HCT116 (cell line): ENCODE data around the gene GRIN2C. TPM values are rescaled to one million over a fixed set of nuclear protein-coding genes. Genes with fewer than 3 reads are reported as not detected.

Experiments used
- ATAC-seq: fragments of 200-7000 bp; cut with Tn5 transposase; 2 replicates; pipeline ENCODE4 v1.9.1; 2020; ENCODE audit warnings: mild to moderate bottlenecking, moderate library complexity
- BruUV-seq: library from RNA; stranded (reverse); fragments of 400-500 nt; replicated peaks from 2 replicates; lab custom pipeline; 2021; lab: Mats Ljungman, UMichigan
- CTCF ChIA-PET: fragments of 300-600 bp; sonication (Branson Sonifier 250); formaldehyde crosslinking; loops from one replicate; lab custom pipeline; 2021; ENCODE audit warnings: antibody characterized with exemption; lab: Charles Lee
- POLR2A ChIA-PET: fragments of 300-600, 350-600 bp; sonication (Branson Sonifier 250); formaldehyde crosslinking; loops from one replicate; lab custom pipeline; 2021; ENCODE audit warnings: antibody characterized with exemption; lab: Charles Lee
- RAD21 ChIA-PET, 2 experiments: fragments of 300-600 bp; sonication (Branson Sonifier 250); formaldehyde crosslinking; loops; one replicate each; lab custom pipeline; 2023; ENCODE audit warnings: low total read pairs in 2 of 2; ENCODE audit not compliant: uncharacterized antibody in 2 of 2, unreplicated experiment in 2 of 2, low non-redundant PET in 1 of 2; lab: Charles Lee
- DNase-seq: peaks from one replicate; pipeline ENCODE4 v3.0.0-alpha.2; 2010; ENCODE audit warnings: low read depth, low spot score
- H2AFZ ChIP-seq: fragments of 200-600 bp; shearing (Covaris generic), sonication (generic); 2 replicates; pipeline ENCODE4 v1.6.1; 2017; ENCODE audit warnings: low read depth, mixed run types, mixed read lengths, antibody characterized with exemption, low read length; ENCODE audit not compliant: poor library complexity, severe bottlenecking
- H3K27ac ChIP-seq: 2 replicates; pipeline ENCODE4 v1.5.1; 2012; ENCODE audit warnings: low read depth, low read length
- H3K27me3 ChIP-seq: fragments of 200-600 bp; sonication (generic); 2 replicates; pipeline ENCODE4 v1.6.1; 2016; ENCODE audit warnings: mixed run types, low read length, mixed read lengths; ENCODE audit not compliant: insufficient read depth
- H3K36me3 ChIP-seq, 2 experiments: fragments of 200-500 bp in 1 of 2; fragments of 200-600 bp in 1 of 2; sonication (Bioruptor generic) in 1 of 2; sonication (generic) in 1 of 2; 2 replicates each; pipeline versions ENCODE4 v1.5.1 to v1.6.1; 2014 to 2016; ENCODE audit warnings: low read length in 2 of 2, inconsistent platforms in 1 of 2, mixed read lengths in 1 of 2, mixed run types in 1 of 2; ENCODE audit not compliant: insufficient read depth in 2 of 2, control insufficient read depth in 1 of 2
- H3K4me1 ChIP-seq, 2 experiments: fragments of 200-600 bp in 1 of 2; sonication (generic) in 1 of 2; 2 replicates each; pipeline versions ENCODE4 v1.5.1 to v1.6.1; 2012 to 2017; ENCODE audit warnings: low read length in 2 of 2, inconsistent platforms in 1 of 2, mild to moderate bottlenecking in 1 of 2, mixed read lengths in 1 of 2, mixed run types in 1 of 2, moderate library complexity in 1 of 2; ENCODE audit not compliant: insufficient read depth in 2 of 2, control insufficient read depth in 1 of 2
- H3K4me2 ChIP-seq: fragments of 200-600 bp; sonication (generic); 2 replicates; pipeline ENCODE4 v1.6.1; 2017; ENCODE audit warnings: mixed run types, low read length, mixed read lengths
- H3K4me3 ChIP-seq, 2 experiments: fragments of 200-600 bp in 1 of 2; sonication (generic) in 1 of 2; replicated peaks in 1 of 2; 2 replicates each; pipeline ENCODE4 v1.5.1; 2011 to 2016; ENCODE audit warnings: low read length in 2 of 2, control low read depth in 1 of 2, low read depth in 1 of 2, mild to moderate bottlenecking in 1 of 2, mixed read lengths in 1 of 2, mixed run types in 1 of 2
- H3K79me2 ChIP-seq: fragments of 200-600 bp; sonication (generic); 2 replicates; pipeline ENCODE4 v1.6.1; 2017; ENCODE audit warnings: mild to moderate bottlenecking, mixed run types, low read length, moderate library complexity, mixed read lengths; ENCODE audit not compliant: insufficient read depth
- H3K9ac ChIP-seq: fragments of 200-600 bp; sonication (generic); 2 replicates; pipeline ENCODE4 v1.6.1; 2016; ENCODE audit warnings: low read length, mixed read lengths
- H3K9me2 ChIP-seq: fragments of 200-600 bp; sonication (generic), shearing (Covaris generic); 2 replicates; pipeline ENCODE4 v1.6.1; 2017; ENCODE audit warnings: mixed run types, mild to moderate bottlenecking, moderate library complexity; ENCODE audit not compliant: insufficient read depth
- H3K9me3 ChIP-seq, 2 experiments: fragments of 200-500 bp in 1 of 2; fragments of 200-600 bp in 1 of 2; sonication (Bioruptor generic) in 1 of 2; sonication (generic) in 1 of 2; 2 replicates each; pipeline ENCODE4 v1.6.1; 2014 to 2017; ENCODE audit warnings: low read length in 2 of 2, mixed read lengths in 2 of 2, inconsistent platforms in 1 of 2, low read depth in 1 of 2, mild to moderate bottlenecking in 1 of 2, mixed run types in 1 of 2, moderate library complexity in 1 of 2; ENCODE audit not compliant: control insufficient read depth in 1 of 2, insufficient read depth in 1 of 2
- H4K20me1 ChIP-seq: fragments of 200-600 bp; sonication (generic), shearing (Covaris generic); 2 replicates; pipeline ENCODE4 v1.6.1; 2017; ENCODE audit warnings: mixed run types, mild to moderate bottlenecking, moderate library complexity; ENCODE audit not compliant: insufficient read depth
- CBX3 ChIP-seq: IDR thresholded peaks from 2 replicates; pipeline ENCODE4 v1.6.1; 2012; ENCODE audit warnings: low read depth
- CTCF ChIP-seq, 3 experiments: fragments of 200-600 bp in 1 of 3; sonication (generic) in 1 of 3; IDR thresholded peaks in 2 of 3; conservative IDR thresholded peaks in 1 of 3; 2 replicates each; pipeline ENCODE4 v1.5.1; 2012 to 2017; ENCODE audit warnings: low read depth in 2 of 3, low read length in 2 of 3, antibody characterized with exemption in 1 of 3, borderline replicate concordance in 1 of 3, control low read depth in 1 of 3, mild to moderate bottlenecking in 1 of 3, mixed read lengths in 1 of 3, mixed run types in 1 of 3, moderate library complexity in 1 of 3; ENCODE audit not compliant: insufficient read depth in 1 of 3
- ELF1 ChIP-seq: IDR thresholded peaks from 2 replicates; pipeline ENCODE4 v1.6.1; 2012; ENCODE audit warnings: low read depth, borderline replicate concordance
- EZH2 ChIP-seq: fragments of 200-600 bp; sonication (generic); IDR thresholded peaks from 2 replicates; pipeline ENCODE4 v1.6.1; 2017; ENCODE audit warnings: antibody characterized with exemption, mixed run types
- MAX ChIP-seq: IDR thresholded peaks from 2 replicates; pipeline ENCODE4 v1.6.1; 2012
- POLR2A ChIP-seq: IDR thresholded peaks from 2 replicates; pipeline ENCODE4 v1.7.0; 2011; ENCODE audit warnings: borderline replicate concordance; ENCODE audit not compliant: insufficient read depth, insufficient read length; ENCODE audit errors: extremely low read depth
- POLR2AphosphoS5 ChIP-seq: IDR thresholded peaks from 2 replicates; pipeline ENCODE4 v1.6.1; 2011; ENCODE audit warnings: mild to moderate bottlenecking, low read depth, low read length, moderate library complexity
- RAD21 ChIP-seq: IDR thresholded peaks from 2 replicates; pipeline ENCODE4 v1.6.1; 2012; ENCODE audit warnings: low read depth, mild to moderate bottlenecking
- REST ChIP-seq: IDR thresholded peaks from 2 replicates; pipeline ENCODE4 v1.6.1; 2012; ENCODE audit warnings: low read depth
- SIN3A ChIP-seq: IDR thresholded peaks from 2 replicates; pipeline ENCODE4 v1.6.1; 2012; ENCODE audit warnings: low read depth
- SRF ChIP-seq: IDR thresholded peaks from 2 replicates; pipeline ENCODE4 v1.6.1; 2012; ENCODE audit warnings: low read depth
- TCF7L2 ChIP-seq: IDR thresholded peaks from 2 replicates; pipeline ENCODE4 v1.7.0; 2011; ENCODE audit warnings: borderline replicate concordance, inconsistent platforms; ENCODE audit not compliant: insufficient read depth, insufficient read length; ENCODE audit errors: extremely low read depth
- YY1 ChIP-seq: IDR thresholded peaks from 2 replicates; pipeline ENCODE4 v1.6.1; 2011; ENCODE audit warnings: low read length, low read depth, moderate library complexity, mild to moderate bottlenecking; ENCODE audit not compliant: insufficient replicate concordance; ENCODE audit errors: extremely low read depth
- ZBTB33 ChIP-seq: IDR thresholded peaks from 2 replicates; pipeline ENCODE4 v1.6.1; 2011; ENCODE audit warnings: mild to moderate bottlenecking, low read length, moderate library complexity; ENCODE audit not compliant: insufficient replicate concordance; ENCODE audit errors: extremely low read depth
- ZNF274 ChIP-seq: fragments of 200-500 bp; sonication (Bioruptor generic); IDR thresholded peaks from 2 replicates; pipeline ENCODE4 v1.6.1; 2014; ENCODE audit warnings: mild to moderate bottlenecking, low read depth, low read length, inconsistent platforms
- intact Hi-C: fragments of 100-400 bp; cut with micrococcal nuclease; formaldehyde crosslinking; loops from 2 replicates; pipeline ENCODE4 v1.10.0; 2022
- total RNA-seq: library from RNA; stranded (reverse); gene quantifications from one replicate; pipeline ENCODE4 v1.2.1, GENCODE V29; 2021; ENCODE audit not compliant: unreplicated experiment

GRIN2C gene
- total RNA-seq, 1 experiment from 2014 or later: 2.2 TPM

GRCh38 chr17:74863420-74864296 lies 4.0 kb upstream of the GRIN2C start (continued):
- no peak for TF ChIP-seq ZBTB33
- TF ChIP-seq CBX3: no peak
- no peak for TF ChIP-seq RAD21
- no peak for TF ChIP-seq POLR2AphosphoS5
- TF ChIP-seq SRF: no peak
- TF ChIP-seq MAX: no peak

DNA sequence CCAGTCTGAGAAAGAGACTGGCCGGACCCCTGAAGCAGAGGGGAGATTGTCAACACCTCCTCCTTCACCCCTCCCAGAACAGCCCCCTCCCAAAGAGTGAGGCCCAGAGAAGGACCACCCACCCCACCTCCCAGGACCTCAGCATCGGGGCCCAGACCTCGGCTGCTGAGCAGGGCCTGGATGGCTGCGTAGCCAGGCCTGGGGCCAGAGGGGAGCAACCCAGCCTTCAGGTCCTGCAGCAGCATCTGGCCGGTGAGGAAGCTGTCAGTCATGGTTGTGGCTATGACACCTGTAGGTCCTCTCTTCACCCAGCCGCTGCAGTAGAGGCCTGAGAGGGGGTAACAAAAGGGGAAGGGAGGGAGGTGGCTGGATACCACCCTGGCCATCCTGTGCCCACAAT lies 3.2 kb upstream of the GRIN2C start:
- POLR2A ChIA-PET: interaction anchor here (0.7 to 3.0 kb wide), 3 partner anchors 11 to 117 kb away, joined by 3 to 23 read pairs (median 3); partner anchors contain the start of gene FDXR
- no peak overlapping the region for H2AFZ ChIP-seq
- no peak overlapping the region for H3K4me2 ChIP-seq
- no peak for TF ChIP-seq RAD21
- no peak for TF ChIP-seq TCF7L2
- TF ChIP-seq SIN3A: no peak
- no peak for TF ChIP-seq CTCF (IDR thresholded peaks at IDR 0.05 in 2 of 3, conservative IDR thresholded peaks at IDR 0.05 in 1 of 3; ENCODE audit: borderline replicate concordance in 1 of 3, insufficient read depth in 1 of 3, low read depth in 2 of 3, low read length in 2 of 3)
- no peak for TF ChIP-seq ELF1
- TF ChIP-seq ZNF274: no peak
- TF ChIP-seq YY1: no peak
- no peak for TF ChIP-seq EZH2
- no peak for TF ChIP-seq POLR2A
- TF ChIP-seq REST: no peak

More for the DNA sequence above, 3.2 kb upstream of the GRIN2C start:
- Histone ChIP-seq H3K27me3 (no peaks in the 10 kb centered on the region; the same call in 1 of the 2 replicates), H3K36me3 (peaks cover 7 to 15% of the 10 kb centered on the region in 2 experiments; a peak in 3 of 4 replicates), H4K20me1 (no peaks in the 10 kb centered on the region), H3K27ac (no peak overlapping the region), H3K4me1 (peaks cover 0 to 21% of the 10 kb centered on the region in 2 experiments; a peak in 1 of 4 replicates), H3K9ac (no peak overlapping the region), H3K9me2 (no peaks in the 10 kb centered on the region), H3K79me2 (no peaks in the 10 kb centered on the region), H3K9me3 (no peaks in the 10 kb centered on the region), H3K4me3 (no peak overlapping the region)
- intact Hi-C loops: loop anchor here (1.0 kb wide), 1 partner anchor 72 kb away; no protein-coding TSS in a partner anchor
- ATAC-seq (no peak), DNase-seq (no peak)
- no TSS peak for BruUV-seq
- CTCF ChIA-PET: interaction anchor here (0.6 to 3.4 kb wide), 19 partner anchors 10 to 339 kb away, joined by 3 to 40 read pairs (median 4); partner anchors contain the start of genes FDXR and RAB37
- RAD21 ChIA-PET: no interaction called here
